Activated CD4-positive, alpha-beta T cell treated with anti-CD3 and anti-CD28 coated beads, Interleukin-2, amount 50 U/mL, for 24 hours (primary cell): Measurements from ENCODE around the gene EHD4.

ENCODE experiments used
- DNase-seq, 2 donors: peaks; one replicate each; pipeline ENCODE4 v3.0.0-alpha.2; 2020; ENCODE audit warnings: low read depth in 1 of 2, low spot score in 1 of 2

The EHD4 gene

DNA sequence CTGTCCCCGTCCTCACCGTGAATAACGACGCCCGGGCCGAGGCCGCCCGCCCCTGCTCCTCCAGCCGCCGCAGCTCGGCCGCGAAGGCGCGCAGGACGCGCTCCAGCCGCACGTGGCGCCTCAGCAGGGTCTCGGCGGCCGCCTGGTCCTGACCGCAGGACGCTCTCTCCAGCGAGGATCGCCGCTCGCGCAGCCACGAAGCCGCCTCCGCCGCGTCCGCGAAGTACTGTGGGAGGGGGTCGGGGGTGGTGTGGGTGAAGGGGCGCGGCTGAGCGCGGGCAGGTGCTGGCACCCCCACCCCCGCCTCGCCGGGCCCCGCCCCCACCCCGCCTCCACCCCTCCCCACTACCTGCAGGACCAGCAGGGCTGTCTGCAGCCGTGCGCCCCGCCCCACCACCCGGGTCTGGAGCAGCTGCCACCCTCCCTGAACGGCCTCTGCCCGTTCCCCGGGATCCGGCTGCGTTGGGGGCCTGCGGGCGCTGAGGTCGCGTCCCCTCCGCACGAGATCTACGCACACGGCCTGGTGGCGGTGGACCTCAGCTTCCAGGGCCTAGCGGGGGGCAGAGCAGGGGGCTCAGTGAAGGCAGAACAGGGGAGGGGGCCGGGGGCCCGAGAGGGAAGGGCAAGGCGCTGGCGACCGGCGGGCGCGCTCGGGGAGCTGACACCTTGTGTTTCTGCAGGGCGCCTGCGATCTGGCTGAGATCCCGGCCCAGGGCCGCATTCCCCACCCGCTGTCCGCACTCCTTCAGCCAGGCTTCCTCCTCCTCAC is 90.3 kb downstream of the EHD4 start:
- no peak for DNase-seq

DNA sequence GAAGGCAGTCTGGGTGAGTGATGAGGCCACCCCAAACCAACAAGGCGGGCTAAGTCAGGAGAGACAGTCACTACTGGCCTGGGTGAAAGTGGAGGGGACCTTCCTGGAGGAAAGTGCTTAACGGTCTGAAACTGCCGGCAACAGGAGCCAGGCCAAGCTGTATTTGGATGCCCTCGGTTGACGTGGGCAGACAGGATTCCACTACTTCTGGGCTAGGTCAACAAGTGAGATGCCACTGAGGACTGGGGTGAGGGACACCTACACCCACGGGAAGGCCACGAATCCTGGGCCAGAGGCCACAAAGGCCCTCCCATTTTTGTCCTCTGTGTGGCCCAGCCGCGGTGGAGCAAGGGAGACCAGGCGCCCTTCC is 90.8 kb downstream of the EHD4 start:
- DNase-seq = no peak

DNA sequence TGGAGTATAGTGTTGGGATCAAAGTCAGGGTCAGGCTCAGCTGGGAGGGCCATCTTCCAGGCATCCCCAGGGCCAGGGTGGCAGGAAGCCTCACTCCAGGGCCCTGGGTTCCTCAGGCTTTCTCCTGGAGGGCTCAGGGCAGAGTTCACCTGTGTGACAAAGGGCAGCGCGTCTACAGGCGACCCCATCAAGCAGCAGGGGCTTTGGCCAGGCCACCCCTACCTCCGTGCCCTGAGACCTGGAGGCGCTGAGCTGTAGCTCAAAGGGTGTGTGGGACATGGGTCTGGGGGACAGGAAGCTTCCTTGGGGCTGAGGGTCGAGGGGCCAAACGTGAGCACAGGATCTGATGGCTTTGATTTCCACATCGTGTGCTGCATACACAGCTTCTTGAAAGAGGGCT is 91.3 kb downstream of the EHD4 start:
- DNase-seq = no peak

DNA sequence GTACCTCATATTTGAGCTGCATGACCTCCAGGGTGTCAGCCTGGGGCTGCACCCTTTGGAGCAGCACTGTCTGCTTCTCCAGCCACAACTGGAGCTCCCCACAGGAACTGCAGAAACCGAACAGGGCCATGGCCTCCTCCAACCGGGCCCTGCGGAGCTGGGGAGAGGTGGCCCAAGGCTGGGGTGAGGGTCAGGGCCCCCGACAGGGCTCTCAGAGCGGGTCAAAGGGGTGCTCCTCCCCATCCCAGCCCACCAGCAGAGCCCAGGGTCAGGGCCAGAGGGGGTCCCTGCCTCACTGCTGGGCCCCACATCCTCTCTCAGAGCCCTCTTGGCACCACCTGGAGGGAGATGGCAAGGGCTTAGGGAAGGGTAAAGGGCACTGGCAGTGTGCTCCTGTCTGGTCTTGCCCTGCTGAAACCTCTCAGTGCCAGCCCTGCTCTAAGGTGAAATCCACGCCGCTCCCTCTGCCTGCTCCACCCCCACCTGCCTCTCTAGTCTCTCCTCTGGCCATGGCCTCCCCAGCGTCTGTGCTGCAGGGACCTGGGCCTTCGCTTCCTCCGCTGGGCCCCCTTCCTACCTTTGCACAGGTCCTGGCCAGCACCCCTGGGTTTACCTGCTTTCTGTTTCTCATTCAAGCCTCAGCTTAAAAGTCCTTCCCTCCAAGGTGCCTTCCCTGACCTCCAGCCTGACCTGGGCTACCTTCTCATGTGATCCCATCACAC is 92.0 kb downstream of the EHD4 start:
- DNase-seq = no peak

DNA sequence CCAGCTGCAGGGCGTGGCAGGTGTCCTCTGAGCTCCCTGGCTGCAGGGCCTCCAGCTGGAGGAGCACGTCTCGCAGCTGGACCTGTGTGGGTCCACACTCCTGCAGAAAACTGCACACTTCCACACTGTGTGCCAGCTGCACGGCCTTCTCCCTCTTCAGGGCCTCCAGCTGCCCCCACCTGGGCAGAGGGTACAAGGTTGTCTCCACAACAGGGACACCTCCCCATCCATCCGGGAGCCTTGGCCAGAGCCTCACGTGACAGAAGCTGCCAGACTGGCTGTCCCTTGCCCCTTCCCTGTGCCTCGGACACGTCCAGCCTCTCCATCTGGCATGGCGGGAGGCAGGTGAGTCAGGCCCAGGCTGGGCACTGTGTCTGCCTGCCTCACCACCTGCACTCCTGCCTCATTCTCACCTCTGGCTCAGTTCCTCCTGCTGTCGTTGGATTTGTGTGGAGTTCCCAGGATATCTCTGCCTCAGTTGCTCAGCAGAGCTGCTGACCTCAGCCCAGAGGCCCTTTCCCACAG is 93.0 kb downstream of the EHD4 start:
- no peak for DNase-seq

DNA sequence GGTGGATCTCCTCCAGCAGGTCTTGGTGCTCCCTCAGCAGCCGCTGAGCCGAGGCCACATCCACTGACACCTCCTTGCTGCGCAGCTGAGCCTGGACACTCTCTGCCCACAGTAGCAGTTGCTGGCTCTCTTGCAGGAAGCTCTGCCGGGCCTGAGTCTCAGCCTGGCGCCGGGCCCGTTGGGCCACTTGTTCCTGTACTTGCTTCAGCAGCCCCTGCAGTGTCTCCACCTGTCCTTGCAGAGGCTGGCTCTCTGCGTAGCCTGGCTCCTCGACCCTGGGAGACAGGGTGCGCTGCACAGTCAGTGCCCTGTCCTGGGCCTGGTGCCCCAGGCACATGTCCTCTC is 94.0 kb downstream of the EHD4 start:
- no peak for DNase-seq

DNA sequence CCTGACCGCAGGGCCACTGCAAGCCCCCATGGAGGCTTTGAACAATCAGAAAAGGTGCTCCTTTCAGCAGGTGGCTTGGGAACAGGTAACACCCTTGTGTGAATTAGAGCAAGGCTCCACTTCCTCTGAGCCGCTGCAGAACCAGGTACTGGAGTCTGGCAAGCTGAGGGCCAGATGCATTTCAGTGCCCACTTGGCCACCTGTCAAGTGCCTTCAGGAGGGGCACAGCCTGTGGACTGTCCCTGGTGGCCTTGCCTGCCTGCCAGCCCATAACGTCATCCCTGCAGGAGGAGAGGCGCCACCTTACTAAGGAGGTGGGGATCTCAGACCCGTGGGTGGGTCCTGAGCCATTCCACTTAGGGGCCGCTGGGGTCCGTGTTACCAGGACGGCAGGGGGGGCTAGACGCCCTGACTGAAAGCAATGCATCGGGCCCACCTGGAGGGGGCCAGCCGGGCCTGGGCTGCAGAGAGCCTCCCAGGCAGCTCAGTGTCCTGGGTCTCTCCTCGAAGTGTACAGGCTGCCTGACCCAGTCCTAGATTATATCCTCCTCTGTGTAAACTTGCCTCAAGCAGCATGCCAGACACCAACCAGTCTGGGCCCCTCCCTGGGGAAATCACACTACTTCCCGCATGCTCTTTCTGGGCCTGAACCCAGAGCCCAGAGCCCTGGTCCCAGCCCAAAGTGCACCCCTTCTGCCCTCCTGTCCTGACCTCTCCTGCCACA is 94.6 kb downstream of the EHD4 start:
- DNase-seq = no peak

DNA sequence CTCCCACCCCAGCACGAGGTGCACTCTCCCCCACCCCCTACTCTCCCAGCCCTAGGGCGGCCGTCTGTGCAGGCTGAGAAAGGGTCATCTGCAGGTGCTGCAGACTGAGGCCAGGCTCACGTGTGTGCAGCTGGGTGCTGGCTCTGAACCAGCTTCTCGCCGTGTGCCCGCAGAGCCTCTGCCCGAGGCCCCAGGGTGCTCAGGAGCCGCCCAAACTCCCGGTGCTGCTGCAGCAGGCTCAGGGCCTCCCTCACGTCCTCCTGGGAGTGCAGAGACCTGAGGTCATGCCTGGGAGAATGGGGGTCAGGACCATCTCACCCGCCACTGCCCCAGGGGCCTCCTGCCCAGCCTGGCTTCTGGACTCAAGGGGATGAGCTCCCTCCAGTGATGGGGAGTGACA is 95.7 kb downstream of the EHD4 start:
- no peak for DNase-seq

DNA sequence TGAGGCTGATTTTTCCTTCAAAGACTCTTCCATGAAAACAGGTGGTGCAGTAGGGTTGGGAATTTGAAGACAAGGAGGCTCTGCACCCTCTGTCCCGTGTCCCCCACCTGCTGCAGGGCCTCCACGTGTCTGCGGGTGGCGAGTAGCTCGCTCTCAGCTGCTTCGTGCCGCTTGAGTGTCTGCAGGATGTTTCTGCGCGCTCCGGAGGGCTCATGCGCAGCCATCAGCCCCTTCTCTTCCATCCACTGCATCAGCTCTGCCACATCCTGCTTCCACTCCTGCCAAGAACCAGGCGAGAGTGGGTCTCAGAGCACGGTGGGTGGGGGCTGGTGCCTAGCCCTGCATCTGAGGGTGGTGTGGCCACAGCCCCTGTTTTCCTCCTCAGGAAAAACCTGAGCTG is 96.3 kb downstream of the EHD4 start:
- no peak for DNase-seq

DNA sequence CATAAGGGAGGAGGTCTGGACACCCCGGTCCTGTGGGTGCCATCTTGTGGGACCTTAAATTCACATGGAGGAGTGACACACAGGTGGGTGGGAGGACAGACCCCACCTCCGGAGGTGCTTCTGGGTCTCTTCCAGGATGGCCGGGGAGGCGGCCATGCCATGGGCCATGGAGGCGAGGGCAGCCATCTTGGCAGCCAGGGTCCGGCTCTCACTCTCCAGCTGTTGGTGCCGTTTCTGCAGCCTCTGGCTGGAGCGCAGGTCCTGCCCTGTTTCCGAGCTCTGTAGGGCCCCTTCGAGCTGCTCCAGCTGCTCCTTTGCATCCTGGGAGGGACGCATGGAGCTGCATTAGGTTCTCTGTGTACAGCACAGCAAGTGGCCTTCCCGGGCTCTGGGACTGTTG is 97.6 kb downstream of the EHD4 start:
- no peak for DNase-seq

DNA sequence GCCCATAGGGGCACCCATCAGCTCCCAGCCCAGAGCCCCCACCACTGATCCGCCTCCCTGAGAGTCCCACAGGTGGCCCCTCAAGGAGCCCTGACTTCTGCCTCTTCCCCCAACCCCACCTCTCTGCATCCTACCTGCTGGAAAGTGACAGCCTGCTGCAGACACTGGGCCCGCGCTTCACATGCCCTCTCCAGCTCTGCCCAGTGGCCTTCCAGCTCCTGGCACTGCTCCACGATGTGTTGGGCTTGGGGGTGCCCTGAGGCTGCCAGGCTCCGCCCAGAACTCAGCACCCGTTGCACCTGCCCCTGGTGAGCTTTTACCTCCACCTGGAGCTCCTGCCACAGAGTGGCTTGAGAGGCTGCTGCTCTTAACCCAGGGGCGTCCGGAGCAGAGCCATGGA is 98.6 kb downstream of the EHD4 start:
- DNase-seq = no peak

DNA sequence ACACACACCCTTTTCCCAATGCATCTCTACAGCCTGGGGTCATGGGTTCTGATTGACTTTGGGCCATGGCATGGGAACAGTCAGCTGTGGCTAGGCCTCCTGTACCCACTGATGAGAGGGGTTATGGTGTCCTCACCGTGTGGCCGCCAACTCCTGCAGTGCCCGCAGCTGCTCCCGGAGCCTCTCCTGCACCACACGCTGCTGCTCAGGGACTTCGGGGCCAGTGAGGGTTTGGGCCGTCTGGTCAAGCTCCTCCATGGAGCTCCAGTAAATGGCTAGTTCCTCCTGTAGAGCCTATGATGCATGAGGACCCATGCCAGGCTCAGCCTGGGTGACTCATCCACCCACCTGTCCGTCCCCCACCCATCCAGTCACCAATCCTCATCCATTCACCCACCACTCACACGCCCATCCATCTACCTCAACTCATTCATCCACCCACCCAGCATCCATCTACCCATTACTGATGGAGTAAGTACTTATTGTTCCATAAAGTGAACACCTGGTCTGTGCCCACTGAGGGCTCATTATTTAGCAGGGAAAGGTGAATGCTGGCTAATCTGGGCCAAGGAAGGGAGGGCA is 100.1 kb downstream of the EHD4 start:
- no peak for DNase-seq

DNA sequence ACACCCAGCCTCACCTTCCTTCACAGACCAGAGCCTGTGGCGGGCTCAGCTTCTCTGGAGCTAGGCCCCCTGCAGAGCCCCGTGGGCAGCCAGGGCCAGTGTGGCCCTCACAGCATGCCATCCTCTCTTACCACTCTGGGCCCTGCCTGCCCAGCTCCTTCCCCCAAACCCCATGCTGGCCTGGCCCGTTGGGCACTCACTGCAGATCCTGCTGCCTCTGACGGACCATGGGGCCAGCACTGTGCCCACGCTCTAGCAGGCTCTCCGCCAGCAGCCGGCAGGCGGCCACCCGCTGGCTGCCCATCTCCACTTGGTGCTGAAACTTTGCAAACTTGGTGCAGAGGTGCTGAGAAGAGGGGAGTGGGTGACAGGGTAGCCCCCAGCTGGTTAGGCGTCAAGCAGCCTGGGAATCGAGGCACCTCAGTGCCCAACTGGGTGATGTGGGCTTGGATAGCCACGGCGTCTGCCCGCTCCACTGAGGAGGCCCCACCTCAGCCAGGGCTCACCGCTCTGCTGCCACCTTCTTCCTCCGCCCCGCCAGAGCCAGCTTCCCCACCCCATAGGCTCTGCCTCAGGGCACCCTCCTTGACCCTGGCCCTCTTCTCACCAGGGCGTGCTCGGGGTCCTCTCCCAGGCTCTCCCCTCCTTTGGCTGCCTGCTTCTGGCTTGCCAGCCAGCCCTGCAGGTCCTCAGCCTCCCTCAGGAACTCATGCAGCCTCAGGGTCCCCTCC is 101.0 kb downstream of the EHD4 start:
- no peak for DNase-seq

DNA sequence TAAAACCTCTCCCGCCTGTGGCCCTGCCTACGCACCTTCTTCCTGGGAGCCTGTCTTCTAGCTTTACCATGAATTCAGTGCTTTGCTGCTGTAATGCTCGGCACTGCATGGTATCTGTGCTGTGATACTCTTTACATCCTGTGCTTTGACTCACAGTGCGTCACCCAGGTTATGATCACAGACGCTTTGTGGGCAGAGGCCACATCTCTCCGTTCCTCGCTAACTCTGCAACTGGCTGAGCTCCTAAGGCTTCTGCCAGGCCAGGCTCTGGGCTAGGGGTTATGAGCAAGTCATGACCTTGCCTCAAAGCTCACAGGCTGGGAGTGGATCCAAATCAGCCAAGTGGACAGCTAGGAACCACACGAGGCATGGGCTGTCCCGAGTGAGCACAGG is 101.7 kb downstream of the EHD4 start:
- peak in 1 of 2 donors; percentile 49 for DNase-seq

DNA sequence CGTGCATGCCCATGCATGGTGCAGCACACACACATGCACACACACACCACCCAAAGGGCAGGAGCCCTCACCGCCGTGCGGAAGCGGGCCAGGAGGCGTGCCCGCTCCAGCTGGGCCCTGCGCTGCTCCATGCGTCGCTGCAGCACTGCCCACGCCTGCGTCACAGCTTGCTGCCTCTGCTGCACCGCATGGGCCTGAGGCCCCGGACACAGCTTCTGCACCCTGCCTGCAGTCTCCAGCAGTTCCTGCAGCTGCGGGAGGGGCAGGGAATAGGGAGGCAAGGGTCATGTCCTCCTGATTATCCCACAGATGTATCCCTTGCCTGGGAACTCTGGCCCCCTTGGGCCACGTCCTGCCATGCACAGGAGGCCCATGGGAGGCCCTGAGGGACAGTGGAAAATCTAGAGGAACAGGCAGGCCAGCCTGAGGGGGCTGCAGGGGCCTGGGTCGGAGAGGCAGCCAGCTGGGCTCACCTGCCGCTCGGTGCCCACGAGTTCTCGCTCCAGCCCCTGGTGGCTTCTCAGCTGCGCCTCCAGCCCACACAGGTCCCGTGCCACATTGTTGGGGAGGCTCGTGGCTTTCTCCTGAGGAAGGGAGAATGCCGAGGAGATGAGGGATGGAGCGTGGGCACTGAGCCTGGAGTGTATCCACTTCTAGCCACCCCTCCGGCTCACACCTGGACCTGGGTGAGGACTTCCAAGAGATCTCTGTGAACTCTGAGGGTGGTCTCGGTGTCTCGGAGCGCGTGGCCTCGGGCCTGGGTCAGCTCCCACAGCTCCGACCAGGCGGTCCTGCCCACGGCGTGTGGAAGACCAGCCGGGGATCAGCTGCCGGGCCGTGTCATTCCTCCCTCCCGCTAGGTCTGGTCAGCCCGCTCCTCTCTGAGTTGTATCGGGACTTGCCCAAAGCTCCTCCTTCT is 102.3 kb downstream of the EHD4 start:
- DNase-seq = no peak

DNA sequence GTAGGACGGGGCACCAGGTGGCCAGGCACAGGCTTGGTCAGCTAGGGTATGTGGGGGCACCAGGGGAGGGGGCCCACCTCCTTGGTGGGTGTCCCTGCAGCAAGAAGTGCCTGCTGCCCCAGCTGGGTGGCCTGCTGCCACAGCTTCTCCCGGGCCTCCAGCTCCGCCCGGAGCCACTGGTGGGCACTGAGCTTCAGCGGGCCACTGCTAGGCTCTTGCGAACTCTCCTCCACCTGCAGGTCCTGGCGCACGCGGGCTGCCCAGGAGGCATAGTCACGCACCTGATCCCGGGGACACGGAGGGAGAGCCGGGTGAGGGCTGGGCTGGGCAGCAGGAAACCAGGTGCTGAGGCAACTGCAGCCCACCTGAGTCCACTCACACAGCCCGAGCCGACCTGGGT is 104.0 kb downstream of the EHD4 start:
- no peak for DNase-seq

DNA sequence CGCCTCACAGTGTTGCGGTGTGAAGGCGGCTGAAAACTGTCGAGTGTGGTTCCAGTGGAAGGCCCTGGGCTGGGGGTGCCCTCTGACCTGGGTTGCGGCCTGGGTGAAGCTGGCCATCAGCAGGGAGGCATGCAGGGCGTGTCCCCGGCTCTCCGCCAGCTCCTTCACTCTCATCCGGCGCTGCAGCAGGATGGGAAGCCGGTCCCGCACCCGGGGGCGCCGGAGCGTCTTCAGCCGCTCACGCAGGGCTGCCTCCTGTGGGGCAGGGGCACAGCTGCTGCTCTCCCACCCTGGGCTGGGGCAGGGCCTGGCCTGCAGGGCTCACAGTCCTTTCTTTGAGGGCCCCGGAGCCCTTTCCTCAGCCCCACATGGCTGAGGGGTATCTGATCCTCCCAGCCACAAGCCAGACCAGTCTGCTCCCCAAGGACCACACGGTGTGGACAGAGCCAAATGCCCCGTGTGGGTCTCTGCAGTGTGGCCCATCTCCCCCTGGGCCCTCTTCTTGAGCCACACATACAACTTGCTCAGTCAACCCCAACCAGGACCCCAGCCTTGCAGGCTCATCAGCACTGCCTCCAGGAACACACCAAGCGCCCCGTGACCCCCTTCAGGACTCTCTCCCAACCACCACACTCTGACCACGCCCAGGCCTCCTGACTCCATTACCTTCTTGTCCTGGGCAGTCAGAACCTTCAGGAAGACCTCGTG is 105.3 kb downstream of the EHD4 start:
- DNase-seq = no peak

DNA sequence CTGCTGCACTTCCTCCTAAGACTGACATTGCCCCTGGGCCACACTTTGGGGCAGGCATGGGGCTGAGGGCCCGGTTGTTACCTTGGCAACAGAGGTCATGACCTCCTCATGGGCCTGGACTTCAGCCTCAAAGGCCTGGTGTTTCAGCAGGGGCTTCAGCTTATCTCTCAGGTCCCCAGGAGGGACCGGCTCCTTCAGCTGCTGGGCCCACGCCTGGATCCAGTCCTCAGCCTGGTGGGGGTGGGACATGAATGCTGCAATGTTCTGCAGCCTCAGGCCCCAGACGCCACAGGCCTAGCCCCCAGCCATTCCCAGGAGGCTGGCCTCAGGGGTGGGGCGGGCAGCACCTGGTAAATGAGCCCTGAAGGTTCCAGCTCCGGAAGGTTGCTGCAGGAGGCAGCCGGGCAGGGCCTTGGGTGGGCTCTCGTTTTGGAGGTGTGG is 106.1 kb downstream of the EHD4 start:
- no peak for DNase-seq

DNA sequence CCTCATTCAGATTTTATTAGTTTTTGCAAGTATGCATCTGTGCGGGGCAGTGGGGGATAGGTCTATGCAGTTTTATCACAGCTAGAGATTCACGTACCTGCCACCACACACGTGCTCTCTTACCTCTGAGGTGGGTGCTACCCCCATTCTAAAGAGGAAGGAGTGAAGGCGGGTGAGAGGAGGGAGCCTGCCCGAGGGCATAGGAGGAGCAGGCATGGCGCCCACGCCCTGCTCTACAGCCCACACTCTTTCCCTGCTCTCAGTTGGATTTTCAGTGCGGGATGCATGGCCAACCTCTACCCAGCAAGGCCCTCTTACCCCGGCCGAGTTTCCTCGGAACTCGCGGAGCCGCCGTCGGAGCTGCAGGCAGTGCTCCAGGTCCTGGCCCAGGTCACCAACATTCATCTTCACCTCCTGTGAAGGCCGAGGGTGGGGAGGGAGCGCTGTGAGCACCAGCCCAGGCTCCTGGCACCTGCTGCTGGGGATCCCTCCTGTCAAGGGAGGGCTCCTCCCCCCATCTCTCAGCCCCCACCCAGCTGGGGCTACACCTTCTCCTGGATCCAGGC is 106.8 kb downstream of the EHD4 start:
- no peak for DNase-seq
